CD4-positive, alpha-beta T cell treated with Interleukin-15 for 1 hour (primary cell): Measurements from ENCODE around the gene THSD8.
A peak's percentile ranks its signal among the peaks of the same experiment; 100 is the strongest.
"Not testable (repeated sequence)": the region's sequence is repeated elsewhere in the genome, so short reads cannot be mapped to it uniquely, and the experiment has no call there.

Source experiments
- DNase-seq: peaks from one replicate; pipeline ENCODE4 v3.0.0-alpha.2; 2020

Gene THSD8

DNA sequence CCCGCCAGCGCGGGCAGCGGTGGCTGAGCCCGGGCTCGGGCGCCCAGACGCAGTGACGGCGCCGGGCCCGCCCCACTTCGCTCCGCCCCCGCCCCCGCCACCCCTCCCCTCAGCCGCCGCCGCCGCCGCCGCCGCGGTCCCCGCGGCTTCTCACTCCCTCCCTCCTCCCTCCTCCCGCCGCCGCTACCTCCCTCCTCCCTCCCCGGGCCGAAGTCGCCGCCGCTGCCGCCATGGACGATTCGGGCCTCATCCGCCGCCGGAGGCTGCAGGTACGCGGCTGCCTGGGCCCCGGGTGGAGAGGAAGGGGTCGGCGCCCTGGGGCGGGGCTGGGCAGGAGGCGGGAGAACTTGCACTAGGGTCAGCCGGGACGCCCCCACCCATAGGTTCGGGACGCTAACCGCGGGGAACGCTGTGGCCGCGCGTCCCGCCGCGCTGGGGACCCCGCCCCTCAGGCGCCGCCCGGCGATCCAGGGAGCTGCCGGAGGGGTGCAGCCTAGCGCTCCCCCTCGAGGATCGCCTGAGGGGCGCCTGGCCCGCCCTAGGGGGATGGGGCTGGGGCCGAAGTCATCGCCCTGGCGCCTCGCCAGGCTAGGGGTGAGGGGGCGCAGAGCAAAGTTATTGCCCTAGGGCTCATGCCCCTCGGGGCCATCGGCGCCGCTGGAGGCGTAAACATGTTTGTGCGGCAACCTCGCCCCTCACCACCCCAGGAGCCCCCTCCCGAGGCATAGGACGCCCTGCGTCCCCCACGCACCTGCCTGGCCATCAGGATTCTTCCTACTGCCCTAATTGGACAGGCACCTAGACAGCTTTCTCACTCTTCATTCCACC lies 32.1 kb downstream of the THSD8 start:
- peak; percentile 44 for DNase-seq

DNA sequence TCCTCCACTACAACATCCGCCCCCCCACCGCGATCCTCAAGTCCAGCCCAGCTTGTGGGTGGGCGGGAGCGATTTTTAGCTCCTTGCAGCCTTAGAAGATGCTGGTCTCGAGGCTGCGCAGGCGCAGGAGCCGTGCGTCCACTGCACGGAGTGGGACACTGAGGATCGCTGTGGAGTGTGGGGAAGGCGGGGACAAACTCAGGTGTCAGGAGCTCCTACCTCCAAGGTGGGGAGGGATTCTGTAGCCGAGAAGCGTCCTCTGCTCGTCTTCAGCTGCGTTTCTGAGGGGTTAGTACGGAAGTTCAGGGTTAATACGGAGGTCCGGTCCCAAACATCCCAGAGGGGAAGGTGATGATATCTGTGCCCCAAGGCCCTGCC lies 32.7 kb downstream of the THSD8 start, which contains the start of gene RTBDN:
Gene RTBDN (minus strand): TSS at position 14 of the 378 bp plus-strand sequence. CDS start 4,600 bp downstream, outside the sequence.
- DNase-seq: no peak

DNA sequence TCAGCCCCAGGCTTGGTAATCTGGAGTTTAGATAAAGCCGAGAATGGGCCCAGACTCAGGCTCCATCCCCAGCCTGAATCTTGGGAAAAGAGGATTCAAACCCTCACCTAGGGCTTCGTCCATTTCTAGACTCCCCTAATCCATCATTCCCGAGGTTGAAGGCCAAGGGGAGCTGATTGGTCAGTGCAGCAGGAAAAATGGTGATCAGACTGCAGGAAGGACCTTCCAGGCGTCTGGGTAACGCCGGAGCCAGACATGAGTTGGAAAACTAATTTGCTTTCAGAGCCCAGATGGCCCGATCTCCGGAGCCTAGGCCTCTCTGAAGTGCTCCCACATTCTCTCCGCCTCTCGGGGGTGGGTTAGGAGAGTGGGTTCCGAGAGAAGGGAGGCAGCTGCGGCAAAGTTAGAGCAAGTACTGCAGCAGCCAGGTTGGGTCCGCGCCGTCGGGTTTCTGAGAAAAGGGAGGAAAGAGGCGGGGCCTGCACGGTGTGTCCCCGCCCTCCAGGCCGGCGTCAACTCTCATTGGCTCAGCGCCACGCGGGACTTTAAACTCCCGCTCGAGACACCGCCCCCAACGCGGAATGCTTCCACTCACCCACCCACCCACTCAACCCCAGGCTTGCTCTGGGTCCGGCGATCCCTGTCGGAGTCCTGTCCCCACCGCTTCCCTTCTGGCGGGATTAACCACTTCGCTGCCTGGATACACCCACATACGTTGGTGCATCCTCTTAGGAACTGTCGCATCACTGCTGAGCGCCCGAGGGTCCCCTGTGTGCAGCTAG lies 33.3 kb downstream of the THSD8 start:
- DNase-seq: no peak

DNA sequence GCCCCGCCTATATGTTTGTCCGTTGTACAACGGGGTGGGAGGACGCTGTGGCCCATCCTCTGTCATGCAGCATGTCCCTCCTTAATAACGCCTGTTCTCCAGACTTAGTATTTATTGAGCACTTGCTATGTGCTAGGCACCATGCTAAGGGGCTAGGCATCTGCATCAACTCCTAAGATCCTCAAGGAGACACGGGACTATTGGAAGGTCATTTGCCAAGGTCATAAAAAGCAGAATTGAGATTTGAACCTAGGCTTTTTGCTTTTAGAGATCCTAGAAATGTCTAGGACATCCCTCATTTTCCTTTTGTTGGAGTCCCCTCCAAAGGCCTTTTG lies 34.6 kb downstream of the THSD8 start:
- DNase-seq: no peak

DNA sequence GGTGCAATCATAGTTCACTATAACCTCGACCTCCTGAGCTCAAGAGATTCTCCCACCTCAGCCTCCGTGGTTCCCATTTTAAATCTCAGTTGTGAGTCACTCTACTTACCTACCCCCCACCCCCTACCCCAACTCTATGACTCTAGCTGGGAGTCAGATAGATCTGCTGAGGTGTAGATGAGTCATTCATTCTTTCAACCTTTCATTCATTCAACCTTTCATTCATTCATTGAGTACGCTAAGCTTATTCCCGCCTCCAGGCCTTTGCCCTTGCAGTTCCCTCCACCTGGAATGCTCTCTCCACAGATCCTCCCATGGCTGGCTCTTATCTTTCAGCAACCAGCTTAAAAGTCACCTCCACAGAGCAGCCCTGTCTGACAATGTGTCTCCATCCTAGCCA lies 35.4 kb downstream of the THSD8 start:
- no peak for DNase-seq

DNA sequence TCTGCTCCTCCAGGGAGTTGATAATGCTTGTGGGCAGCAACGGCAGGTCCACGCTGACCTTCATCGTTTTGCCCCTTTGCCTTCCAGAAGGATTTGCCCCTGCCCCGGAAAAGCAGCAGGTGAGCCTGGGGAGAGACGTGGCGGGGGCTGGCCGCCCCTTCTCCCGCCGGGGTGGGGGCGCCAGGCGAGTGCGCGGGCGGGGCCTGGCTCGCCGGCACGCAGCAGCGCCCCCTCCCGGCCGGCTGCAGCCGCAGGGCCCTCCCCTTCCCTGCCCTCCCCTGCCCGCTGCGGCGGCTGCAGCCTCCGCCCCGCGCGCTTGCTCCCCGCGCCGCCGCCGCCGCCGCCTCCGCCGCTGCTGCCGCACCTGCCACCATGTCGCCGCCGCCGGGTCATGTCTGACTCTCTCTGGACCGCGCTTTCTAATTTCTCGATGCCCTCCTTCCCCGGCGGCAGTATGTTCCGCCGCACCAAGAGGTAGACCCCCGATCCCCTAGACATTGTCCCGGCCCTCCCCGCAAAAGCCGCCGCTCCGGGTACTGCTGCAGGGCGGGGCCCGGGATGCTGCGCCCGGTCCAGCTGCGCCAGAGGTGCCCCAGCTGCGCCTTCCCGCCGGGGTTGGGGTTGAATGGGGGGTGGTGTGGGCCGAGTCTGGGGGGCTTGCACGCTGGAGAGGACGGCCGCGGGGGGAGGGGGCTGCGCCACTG lies 36.5 kb downstream of the THSD8 start, which contains the start of gene MAST1:
Gene MAST1 (plus strand): TSS at position 334 of the 704 bp plus-strand sequence. CDS start 58 bp downstream, at position 392.
- DNase-seq: peak; percentile 32

DNA sequence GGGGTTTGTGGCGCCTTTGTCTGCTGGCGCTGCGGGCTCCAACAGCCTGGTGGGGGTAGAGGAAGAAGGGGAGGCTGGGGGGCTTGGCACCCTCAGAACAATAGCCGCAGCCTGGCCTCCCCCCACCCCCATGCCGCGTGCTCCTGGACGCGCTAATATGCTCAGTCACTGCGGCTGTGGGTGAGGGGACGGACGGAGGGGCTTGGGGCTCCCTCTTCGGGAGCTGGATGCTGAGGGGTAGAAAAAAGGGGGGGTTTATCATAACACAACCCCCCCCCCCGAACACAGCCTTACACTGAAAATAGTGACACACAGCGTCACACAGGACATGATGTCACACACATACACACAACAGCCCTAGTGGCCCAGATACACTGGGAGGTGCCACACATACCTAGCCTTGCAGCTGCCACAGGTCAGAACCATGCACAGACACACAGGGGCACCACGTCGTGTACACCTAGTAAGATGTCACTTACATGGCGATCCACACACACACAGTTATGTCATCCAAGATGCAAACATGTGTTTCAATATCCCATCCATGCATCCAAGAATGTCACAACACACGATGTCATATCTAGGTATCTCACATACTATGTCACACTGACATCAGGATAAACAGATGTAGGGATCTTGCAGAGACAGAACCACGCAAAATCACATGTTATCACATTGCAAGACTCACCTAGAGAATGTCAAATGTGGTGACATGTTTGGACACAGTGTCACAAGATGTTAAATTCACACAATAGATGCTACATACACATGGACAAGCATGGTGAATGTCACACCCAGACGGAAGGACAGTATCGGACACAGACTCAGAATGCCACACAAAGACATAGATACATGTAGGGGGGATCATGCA lies 37.3 kb downstream of the THSD8 start:
- peak; percentile 28 for DNase-seq

DNA sequence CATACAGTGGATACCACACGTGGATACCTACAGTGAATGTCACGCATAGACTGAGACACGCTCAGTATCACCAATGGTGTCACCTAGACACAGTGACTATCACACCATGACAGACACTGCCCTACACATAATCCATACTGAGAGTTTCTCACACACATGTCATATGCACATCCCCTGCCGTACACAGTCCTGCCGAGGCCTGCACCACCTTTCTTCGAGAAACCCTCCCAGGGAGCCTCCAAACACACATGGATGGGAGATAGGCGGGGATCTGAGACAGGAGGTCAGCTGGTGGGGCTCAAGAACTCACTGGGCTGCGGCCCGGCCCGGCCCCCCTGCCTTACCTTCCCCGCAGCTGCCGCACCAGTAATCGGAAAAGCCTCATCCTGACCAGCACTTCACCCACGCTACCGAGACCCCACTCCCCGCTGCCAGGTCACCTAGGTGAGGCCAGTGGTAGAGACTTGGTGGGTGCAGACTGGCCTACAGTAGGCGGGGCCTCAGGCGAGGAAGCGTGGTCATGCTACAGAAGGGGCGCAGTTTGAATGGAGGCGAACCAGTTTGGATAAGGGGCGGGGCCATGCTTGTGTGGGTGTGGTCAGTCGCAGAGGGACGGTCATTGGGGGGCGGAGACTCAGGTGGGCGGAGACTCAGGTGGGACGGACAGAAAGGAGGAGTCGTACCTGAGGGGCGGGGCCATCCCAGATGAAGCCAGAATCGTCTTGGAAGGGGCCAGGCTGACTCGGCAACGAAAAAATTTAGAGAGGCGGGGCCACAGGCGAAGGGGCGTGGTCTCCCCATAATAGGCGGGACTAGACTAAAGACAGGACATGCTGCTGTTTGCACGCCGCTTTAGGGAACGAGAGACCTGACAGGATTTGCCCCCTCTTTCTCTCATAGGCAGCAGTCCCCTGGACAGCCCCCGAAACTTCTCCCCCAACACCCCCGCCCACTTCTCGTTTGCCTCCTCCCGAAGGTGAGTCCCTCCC lies 38.5 kb downstream of the THSD8 start:
- DNase-seq: peak; percentile 31

DNA sequence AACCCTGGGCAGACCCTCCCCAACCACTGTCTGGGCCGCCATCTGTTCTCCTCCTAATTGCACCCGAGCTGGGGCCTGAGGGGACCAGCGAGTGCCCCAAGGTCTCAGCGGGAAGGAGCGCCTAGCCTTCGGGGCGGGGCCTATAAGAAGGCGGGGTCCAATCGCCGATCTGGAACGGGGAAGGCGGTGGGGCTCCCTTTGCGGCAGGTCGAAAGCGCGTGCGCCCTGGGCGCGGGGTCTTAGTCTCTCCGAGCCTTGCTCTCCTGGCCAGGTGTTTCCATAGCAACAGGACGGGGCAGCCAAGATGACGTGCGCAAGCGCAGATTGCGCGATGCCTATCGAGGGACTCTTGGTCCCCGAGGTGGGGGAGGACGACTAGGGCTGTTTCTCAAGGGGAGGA lies 39.2 kb downstream of the THSD8 start:
- peak; percentile 21 for DNase-seq

DNA sequence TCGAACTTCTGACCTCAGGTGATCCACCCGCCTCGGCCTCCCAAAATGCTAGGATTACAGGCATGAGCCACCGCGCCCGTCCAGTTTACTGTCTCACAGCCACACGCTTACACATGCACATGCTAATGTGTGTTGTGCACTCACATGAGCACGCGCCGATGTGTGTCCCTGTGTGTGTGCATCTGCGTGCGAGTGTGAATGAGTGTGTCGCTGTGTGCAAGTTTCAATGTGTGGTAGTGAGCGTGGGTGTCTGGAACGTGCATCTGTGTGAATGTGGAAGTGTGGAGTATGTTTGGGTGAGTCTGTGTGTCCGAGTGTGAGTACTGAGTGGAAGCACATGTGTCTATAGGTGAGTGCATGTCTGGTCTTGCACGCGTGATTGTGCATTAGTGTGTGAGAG lies 40.6 kb downstream of the THSD8 start:
- DNase-seq: no peak

DNA sequence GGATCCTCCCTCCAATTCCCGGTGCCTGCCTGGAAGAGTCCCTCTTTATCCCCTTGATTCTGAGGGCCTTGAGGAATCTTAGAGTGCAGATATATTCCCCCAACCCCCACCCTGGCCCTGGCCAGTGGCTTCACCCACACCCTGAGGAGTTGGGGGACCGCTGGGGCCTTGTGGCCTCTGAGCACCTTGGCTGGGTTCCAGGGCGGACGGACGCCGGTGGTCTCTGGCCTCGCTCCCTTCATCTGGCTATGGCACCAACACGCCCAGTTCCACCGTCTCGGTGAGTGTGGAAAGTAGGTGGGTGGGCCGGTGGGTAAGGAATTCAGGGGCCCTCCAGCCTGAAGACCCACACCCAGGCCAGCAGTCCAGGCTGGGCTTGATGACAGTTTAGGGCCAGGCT lies 41.5 kb downstream of the THSD8 start:
- no peak for DNase-seq

DNA sequence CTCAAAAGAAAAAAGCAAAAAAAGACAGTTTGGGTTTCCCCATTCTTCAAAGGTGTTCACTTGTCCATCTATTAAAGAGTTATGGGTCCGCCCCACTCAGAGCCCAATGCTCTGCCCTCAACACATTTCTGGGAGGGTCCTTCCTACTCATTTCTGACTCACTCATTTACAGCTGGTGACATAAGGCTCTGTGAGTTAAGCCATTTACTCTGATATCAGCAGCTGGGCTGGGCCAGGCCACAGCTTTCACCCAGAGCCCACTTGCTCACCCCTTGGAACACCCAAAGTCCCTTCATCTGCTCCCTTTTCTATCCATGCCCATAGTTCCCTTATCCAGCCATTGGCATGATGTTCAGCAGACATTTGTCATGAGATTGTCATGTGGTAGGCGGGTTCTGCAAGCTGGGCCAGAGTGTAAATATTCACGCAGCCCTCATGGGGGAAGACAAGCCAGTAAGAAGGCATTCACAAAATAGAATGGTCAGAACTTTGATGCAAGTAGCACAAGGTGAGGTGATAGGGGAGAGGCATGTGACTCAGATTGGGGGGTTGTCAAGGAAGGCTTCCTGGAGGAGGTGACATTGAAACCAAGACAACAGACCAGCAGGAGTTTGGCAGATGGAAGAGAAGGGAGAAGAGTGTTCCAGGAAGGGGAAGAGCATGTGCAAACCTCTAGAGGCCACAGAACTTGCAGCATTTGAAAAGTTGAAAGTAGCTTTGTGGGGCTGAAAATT lies 42.3 kb downstream of the THSD8 start:
- DNase-seq: no peak

DNA sequence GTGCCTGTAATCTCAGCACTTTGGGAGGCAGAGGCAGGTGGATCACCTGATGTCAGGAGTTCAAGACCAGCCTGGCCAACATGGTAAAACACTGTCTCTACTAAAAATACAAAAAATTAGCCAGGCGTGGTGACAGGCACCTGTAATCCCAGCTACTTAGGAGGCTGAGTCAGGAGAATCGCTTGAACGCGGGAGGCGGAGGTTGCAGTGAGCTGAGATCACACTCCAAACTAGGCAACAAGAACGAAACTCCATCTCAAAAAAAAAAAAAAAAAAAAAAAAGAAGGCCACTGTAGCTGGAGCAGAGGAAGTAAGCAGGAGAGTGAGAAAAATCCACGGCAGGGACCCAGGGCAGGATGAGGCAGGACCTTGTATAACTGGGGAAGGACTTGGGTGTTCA lies 44.7 kb downstream of the THSD8 start:
- DNase-seq: not testable (repeated sequence)

DNA sequence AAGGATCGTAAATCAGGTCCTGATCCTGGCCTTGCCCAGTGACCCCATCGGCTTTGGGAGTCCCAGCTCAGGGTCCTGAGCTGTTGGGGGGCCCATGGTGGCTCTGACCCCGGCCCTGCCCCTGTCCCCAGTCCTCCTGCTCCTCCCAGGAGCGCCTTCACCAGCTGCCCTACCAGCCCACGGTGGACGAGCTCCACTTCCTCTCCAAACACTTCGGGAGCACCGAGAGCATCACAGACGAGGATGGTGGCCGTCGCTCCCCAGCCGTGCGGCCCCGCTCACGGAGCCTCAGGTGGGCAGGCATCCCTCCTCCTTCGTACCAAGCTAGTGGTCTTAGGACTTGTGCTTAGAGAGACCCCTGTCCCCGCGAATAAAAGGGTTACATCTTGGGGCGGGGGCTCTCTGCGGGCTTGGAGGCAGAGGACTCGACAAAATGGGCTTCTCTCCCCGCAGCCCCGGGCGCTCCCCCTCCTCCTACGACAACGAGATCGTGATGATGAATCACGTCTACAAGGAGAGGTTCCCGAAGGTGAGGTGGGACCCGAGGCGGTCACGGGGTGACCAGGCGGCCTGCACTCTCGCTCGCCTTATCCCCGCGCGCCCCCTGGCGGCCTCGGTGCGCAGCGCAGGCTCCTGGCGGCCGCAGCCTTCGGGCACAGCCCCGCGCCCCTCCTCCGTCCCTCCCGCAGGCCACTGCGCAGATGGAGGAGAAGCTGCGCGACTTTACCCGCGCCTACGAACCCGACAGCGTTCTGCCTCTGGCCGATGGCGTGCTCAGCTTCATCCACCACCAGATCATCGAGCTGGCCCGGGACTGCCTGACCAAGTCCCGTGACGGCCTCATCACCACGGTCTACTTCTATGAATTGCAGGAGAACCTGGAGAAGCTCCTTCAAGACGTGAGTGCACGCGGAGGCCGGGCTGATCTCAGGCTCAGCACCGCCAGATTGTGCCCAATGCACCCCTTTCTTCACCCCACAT lies 45.6 kb downstream of the THSD8 start:
- DNase-seq: peak; percentile 80
